Measurements from ENCODE around the gene ANO4.
"Not testable (repeated sequence)": the region's sequence is repeated elsewhere in the genome, so short reads cannot be mapped to it uniquely, and the experiment has no call there.

ANO4 gene

DNA sequence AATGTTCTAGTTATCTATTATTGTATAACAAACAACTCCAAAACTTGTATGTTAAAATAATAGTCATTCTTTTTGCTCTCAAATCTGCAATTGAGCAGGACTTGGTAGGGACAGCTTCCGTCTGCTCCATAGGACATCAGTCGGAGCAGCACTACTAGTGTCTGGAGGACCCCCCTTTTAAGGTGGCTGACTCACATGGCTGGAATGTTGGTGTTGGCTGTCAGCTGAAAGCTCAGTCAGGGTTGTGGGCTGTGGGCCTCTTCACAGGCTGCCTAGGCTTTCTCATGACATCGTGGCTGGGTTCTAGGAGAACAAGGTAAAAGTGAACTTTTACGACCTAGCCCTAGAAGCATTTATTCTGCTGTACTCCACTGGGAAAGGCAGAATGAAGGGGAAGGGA is 160.6 kb downstream of the ANO4 start:
- no peak for DNase-seq

DNA sequence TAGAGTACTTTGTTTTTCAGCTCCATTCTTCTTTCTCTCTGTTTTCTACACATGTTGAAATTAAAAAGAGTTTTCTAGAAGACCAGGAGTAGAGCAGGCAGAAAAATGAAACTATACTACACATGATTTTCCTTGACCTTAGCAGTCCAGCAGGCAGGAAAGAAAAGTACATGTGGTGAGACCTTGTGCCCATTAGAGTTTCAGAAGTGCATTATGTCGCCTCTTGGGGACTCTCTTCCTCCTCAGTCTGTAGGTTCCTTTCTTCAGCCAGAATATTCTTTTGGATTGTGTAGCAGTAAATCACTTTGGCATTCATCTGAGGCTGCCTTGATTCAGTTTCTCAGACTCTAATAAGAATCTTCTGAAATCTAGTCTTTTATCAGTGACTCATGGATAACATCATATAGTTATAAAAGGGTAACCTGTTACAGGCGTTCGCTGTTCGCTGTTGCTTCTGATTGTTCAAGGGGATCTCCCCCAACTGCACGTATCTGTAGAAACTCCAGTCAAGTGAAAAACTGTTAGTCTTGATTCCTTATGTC is 161.8 kb downstream of the ANO4 start:
- DNase-seq = no peak

DNA sequence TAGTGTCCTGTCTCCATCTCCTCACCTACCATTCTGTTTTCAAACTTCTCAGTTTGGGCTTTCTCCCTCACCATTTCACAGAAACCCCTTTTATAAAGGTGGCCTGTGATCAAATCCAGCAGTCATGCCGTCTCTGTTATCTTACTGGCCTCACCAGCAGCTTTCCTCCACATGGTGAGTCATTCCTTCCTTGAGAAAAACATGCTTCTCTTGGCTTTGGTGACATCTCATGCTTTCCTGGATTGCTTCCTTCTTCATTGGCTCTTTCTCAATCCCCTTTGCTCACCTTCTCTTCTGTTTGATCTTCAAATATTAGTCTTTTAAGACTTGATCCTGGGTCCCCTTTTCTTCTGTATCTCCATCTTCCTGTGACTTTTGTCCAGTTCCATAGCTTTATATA is 164.9 kb downstream of the ANO4 start:
- DNase-seq = no peak

DNA sequence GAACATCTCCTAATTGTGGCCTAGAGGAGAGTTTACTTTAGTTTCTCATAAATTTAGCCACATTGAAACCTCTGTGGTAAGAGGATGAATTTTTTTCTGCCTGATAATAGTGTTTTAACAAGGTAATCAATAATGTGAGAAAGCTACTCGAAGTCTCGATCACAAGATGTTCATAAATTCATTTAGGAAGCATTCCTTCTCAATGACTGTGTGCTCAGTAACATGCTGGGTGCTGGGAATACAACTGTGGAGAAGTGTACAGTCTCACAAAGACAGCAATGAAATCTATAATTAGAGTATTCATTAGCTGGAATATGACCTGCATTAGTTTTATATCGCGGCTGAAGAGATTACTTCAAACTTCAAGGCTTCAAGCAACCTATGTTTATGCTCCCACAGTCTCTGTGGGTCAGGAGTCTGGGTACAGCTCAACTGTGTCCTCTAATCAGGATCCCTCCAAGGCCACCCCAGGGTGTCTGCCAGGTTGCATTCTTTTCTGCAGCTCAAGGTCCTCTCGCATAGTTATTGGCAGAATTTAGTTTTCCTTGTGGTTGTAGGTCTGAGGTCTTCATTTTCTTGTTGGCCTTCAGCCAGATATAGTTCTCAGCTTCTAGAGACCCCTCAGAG is 167.6 kb downstream of the ANO4 start:
- no peak for DNase-seq

DNA sequence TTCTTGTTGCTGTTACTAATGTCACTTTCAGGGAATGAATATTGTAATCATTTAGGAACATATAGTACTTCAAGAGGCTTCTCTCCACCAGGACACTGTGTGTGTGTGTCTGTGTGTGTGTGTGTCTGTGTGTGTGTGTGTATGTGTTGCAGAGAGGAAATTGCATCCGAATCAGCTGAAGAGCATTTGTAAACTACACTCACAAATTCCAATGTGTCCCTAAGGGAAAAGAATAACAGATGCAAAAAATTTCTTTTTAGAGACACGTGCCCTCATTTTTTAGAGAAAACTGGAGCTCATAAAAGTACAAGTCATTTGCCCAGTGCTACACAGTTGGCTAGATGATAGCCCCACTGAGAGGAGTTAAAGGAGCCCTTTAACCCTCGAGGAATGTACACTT is 168.8 kb downstream of the ANO4 start:
- DNase-seq = no peak

DNA sequence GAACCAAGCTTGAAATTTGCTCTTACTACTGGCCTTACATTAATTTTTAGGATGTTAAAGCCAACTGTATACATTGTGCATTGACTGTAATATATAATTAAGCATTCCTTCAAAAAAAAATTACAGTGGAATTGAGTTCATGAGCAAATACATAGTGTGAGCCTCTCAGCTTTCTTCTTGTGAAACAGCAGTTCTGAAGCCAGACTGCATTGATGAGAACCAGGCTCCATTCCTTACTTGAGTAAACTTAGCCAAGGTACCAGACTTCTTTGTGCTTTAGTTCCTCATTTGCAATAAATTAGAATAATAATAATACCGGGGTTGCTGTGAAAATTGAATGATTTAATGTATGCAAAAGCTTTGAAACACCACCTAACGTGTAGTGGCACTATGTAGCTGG is 169.5 kb downstream of the ANO4 start:
- DNase-seq = no peak

DNA sequence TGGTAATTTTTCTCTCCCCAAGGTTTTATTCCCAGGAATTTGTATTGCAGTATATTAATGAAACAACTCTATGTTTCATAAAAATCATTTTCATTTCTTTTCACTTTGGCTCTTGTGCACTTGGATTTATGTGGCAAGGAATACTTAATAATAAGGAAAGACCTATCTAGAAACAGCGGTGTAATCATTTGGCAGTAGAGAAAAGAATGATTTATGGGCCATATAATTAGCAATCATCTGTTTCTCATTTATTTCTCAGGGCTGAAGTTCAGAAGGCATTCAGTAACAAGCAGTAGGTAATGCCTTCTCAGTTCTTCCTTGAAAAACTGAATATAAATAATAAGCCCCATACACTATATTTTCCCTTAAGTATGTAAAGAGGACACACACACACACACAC is 172.6 kb downstream of the ANO4 start:
- no peak for DNase-seq

DNA sequence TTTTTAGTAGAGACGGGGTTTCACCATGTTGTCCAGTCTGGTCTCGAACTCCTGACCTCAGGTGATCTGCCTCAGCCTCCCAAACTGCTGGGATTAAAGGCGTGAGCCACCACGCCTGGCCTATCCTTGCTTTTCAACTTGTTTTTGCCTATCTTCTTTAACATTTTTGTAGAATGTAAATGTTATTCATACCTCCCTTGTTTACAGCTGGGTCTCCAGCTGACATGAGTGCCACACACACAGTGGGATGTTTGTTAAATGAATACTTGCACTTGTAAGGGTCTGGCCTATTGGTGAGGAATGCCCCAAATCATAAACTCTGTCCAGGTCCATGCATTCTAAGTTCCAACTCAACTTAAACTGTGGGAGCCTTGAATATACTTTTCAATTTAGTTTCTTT is 176.3 kb downstream of the ANO4 start:
- DNase-seq = no peak

DNA sequence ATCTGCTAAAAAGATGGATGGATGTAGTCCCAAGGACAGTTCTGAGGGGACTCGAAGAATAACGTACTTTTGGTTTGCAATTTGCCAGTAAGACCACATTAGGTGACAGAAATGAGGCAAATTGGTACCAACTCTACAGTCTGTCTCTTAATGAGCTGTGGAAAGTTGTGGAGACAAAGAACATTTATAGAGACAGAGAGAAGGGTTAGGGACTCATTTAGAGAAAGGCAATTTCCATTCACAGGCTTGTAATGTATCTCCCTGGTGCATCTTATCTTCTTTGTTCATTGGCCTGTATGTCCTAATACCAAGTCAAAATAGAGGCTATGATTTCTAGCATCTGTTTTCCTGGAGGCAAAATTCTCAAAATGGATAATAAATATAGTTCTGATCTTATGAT is 177.5 kb downstream of the ANO4 start:
- DNase-seq = no peak

DNA sequence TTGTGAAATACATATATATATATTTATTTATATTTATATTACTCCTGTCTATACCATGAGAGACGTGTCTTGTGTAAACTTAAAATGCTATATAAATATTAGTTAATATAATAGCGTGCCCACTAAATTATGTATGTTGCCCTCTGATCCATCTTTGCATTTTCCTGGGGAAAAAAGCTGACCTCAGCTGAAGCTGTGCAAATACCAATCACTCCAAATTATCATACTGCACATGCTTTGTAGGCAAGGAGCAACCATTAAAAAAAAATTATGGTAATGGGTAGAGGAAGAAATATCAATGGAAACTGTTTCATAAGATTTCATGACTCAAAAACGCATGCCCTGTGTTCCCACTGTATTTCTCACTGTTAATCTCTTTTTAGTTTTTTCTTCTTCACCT is 179.8 kb downstream of the ANO4 start:
- DNase-seq = no peak

DNA sequence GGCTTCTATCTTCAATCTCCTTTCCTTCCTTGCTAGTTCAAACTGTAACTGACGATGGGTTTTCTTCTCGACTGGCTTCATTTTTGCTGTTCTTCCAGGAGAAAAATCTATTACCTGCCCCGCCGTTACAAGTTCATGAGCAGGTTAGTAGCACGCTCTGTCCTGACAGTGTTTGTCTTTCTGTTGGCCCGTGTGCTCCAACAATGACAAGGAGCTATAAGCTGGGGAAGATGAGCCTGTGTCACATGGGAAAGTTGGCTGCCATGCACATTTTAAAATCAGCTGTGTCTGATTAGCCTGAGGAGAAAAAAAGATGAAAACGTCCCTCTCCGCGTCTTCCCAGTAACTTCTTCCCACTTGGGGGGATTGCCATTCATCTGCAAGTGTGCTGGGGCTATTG is 180.2 kb downstream of the ANO4 start:
- DNase-seq = no peak

DNA sequence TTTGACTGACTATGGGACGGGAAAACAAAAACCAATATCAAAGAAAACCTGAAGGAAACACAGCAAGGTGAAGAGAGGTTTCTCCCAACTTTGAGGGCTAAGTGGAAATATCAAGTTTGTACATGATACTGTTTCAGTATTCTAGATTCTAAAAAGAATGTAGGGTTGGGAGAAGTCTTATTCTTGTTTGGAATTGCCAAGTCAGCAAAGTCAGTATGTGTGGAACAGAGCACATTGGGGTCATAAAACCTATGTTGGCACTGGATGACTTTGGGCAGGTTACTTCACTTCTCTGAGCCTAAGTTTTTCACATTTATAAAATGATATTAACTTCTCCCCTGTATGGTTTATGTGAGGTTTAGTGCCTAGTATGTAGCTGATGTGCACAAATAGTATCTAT is 182.2 kb downstream of the ANO4 start:
- no peak for DNase-seq

DNA sequence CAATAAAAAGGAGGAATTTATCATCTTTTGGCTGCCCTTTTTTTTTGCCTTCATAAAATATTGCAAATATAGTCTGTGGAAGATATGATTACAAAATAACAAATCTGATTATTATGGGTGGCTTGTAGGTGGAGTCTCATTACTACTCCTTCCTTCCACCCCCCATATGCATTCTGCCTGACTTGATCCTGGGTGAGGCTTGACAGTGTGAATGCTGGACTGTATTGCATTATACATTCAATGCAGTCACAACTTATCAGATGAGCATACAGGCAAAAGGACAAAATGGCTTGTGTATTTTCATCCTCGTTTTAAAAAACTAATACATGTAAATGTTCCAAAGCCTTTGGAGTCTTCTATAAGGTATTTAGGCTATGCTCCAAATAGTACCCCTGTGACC is 186.3 kb downstream of the ANO4 start:
- no peak for DNase-seq

DNA sequence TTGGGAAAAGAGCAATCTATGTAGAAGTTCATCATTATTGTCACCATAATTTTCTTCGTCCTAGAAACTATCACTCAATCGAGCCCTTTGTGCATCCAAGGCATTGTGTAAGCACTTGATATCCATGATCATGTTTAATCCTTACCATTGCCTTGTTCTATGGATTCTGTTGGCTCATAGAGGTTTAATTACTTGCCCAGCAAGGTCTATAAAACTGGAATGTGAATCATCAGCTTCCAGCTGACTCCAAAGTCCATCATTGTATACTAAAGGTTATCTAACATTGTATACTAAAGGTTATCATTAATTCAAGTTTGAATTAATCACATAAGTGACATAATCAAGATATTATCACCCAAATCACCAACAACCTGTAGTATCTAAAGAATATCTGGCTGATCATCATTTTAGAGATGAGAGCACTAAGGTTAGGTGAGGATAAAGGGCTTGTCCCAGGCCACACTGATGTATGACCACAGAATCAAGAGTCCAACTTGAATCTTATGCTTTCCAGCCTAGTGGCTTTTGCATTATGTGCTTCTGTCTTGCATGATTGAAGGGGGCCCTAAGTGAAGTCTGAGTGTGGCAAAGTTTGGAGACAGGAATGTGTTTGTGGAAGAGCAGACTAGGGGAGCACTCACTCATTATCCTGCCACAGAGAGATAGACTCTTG is 188.1 kb downstream of the ANO4 start:
- no peak for DNase-seq

DNA sequence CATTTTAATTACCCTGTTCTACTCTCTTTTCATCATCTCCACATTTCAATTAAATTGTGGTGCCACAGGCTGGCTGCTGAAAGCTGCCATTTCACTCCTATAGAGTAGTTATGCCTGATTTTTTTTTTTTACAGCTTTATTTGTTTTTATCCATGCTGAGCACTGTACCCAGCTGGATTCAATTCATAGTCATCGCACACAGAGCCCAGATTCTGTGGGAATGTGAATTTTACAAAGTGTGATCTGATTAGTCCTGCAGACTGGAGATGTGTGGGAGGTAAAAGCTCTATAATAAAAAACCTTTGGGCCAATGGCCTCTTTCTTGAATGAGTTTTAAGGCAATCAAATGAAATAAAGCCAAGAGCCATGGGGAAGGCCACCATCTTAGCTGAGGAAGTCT is 190.2 kb downstream of the ANO4 start:
- DNase-seq = no peak

DNA sequence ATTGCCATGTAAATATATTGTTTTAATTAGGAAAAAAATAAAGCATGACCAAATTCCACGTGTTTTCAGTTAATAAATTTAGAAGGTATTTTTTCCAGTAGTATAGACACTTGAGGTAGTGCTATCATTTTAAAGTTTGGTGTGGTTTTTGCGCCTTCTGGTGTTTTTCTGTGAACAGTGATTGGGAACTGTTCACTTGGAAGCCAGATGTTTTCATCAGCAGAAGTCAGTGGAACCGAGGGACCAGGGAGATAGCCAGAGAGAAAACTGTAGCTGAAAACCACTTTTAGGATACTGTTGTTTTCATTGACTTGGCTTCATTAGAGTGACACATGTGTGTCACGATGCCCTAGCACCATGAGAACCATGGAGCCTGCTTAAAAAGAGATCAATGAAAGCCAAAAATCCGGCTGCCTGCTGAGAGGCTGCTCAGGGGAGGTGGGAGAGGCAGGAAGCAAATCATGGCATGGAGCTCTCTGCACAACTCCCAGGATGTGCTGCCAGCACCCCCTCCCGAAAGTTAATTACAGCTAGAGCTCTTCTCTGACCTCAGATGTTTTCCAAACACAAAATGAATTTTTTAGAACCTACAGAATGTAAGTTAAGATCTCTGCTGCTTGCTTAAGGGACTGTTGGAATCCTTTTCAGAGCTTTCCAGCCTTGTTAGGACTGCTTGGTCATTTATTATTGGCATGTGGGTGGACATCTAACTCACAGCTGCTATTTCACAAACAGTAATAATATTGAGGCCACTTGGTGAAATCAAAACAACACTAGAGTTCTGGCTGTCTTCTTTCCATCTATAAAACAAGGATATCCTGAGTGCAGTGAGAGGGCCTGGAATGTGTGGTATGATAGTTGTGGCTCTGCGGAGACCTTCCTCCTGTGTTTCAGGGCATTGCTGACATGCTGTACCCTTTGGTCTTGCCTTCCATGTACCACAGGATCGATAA is 192.3 kb downstream of the ANO4 start:
- no peak for DNase-seq

DNA sequence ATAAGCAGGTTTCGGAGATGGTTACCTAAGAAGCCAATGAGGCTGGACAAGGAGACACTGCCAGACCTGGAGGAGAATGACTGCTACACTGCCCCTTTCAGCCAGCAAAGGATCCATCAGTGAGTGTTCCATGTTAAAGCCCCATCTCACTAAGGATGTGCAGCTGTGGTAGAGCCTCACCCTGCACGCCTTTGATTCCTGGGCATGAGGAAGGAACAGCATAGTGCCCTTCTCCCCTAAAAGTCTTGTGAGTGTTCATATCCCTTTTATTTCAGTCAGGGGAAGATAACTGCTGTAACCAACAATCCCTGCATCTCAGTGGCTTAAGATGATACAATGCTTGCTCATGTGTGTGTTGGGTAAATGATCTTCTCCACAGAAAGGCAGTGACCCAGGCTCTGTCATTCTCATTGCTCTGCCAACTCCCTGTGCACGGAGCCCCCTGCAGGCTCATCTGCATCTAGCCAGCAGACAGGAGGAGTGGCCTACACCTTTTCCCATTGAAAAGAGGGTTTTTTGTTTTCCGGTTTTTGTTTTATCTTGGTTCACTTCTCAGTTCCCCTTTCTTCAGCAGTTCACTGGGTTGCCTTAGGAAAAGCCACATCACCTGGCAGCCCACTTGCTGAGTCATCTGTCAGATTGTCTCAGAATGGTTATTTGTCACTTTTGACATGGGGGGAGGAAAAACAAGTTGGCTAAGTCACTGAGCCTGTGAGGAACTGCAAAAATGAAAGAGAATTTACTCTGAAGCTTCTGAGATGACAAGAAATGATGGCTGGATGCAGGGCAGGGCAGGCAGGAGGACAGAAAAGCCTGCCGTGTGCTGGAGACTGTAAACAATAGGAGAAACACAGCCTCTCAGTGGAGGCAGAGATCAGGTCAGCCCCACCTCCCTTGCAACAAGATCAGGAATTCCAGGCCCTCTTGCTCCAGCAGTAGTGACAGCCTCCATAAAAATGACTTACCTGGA is 193.3 kb downstream of the ANO4 start:
- DNase-seq = peak; percentile 34

DNA sequence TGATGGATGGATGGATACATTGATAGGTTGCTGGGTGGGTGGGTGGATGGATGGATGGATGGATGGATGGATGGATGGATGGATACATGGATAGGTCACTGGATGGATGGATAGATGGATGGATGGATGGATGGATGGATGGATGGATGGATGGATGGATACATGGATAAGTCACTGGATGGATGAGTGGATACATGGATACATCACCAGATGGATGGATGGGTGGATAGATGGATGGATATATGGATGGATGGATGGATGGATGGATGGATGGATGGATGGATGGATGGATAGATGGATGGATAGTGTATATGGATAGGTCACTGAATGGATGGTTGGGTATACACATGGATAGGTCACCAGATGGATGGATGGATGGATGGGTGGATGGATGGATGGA is 194.9 kb downstream of the ANO4 start:
- not testable (repeated sequence) for DNase-seq

DNA sequence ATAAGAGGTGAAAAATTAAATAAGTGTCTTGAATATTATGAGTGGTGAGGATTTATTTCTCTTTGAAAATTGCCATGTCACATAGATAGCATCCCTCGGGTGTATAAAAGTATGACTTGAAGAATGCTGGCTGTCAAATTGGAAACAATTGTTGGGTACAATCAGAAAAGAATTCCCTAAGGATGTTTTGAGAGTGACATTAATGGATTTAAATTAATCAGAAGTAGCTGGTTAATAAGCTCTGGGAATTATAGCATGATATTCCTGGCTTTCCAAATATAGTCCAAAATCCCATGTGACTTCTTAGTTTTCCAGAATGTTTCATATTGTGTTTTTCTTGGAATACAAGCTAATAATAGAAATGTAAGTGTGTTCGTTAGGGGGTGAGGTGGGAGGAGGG is 196.5 kb downstream of the ANO4 start:
- no peak for DNase-seq

DNA sequence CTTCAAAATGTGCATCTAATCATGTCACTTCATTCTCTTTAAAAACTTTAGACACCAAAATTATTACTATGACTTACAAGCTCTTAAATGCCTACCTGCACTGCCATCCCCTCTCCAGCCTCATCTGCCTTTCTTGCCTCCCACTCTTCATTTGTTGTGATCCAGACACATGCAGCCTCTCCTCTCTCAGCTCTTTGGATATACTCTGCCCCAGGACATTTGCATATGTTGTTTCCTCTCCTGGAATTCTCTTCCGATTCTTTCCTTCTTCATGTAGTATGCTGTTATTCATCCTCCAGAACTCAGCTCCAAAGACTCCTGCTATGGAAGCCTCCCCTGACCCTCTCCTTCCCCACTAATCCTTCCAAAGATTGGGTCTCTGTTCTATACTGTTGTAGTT is 197.6 kb downstream of the ANO4 start:
- DNase-seq = no peak

DNA sequence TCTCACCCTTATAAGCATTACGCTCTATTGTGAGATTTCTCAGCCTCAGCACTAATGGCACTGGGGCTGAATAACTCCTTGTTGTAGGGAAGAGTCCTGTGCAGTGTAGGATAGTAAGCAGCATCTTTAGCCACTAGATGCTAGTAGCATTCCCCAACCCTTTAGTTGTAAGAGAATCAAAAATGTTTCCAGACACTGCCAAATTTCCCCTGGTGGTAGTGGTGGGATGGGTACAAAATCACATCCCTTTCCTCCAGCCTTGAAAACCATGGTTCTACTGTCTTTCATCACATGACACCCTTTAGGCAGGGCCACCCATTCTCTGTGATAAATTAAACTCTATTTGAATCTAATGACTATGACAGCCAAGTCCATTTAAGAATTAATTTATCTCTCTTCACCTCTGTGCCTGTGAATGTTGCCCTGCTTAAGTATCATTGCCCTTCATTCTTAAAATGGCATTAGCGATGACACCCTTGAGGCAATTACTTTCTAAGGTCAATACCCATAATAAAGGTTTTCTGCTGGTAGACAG is 199.4 kb downstream of the ANO4 start:
- no peak for DNase-seq

DNA sequence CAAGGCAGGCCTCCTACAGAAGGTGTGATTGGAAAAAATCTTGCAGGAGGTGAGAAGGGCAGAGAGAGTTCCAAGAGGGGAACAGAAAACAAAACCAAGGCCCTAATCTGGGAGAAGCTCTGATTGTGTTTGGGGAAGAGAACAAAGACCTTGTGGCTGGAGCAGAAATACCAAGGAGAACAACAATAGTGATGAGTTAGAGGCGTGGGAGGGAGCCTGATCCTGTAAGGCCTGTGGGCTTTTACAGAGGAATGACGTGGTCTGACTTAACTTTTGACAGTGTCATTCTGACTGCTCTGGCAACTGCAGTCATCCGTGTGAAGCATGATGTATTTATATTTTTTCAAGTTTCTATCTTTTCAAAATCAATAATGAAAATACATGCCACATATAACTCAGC is 200.6 kb downstream of the ANO4 start:
- DNase-seq = no peak
